Panc1 (cell line): ENCODE results near the gene TMEM131L. TPM values are rescaled to one million over a fixed set of nuclear protein-coding genes. Genes with fewer than 3 reads are reported as not detected.

Experiments used
- ATAC-seq: fragments of 200-7000 bp; cut with Tn5 transposase; 2 replicates; pipeline ENCODE4 v1.9.1; 2020; ENCODE audit warnings: mild to moderate bottlenecking, moderate library complexity
- BruUV-seq: library from RNA; stranded (reverse); fragments of 400-500 nt; replicated peaks from 2 replicates; lab custom pipeline; 2021; lab: Mats Ljungman, UMichigan
- CTCF ChIA-PET: fragments of 300-600 bp; sonication (Branson Sonifier 250); formaldehyde crosslinking; loops from one replicate; lab custom pipeline; 2022; ENCODE audit warnings: antibody characterized with exemption; lab: Charles Lee
- POLR2A ChIA-PET: fragments of 300-600 bp; sonication (Branson Sonifier 250); formaldehyde crosslinking; loops from one replicate; lab custom pipeline; 2022; ENCODE audit warnings: antibody characterized with exemption; lab: Charles Lee
- DNase-seq: peaks from one replicate; pipeline ENCODE4 v3.0.0-alpha.2; 2010; ENCODE audit warnings: low read depth, low spot score
- H3K27ac ChIP-seq: 2 replicates; pipeline ENCODE4 v1.5.1; 2011; ENCODE audit warnings: mild to moderate bottlenecking, low read length, inconsistent platforms
- H3K27me3 ChIP-seq: fragments of 200-500 bp; sonication (Bioruptor generic); 2 replicates; pipeline ENCODE4 v1.6.0; 2014; ENCODE audit warnings: low read length, inconsistent platforms; ENCODE audit not compliant: control insufficient read depth, insufficient read depth
- H3K36me3 ChIP-seq: fragments of 200-500 bp; sonication (Bioruptor generic); 2 replicates; pipeline ENCODE4 v1.5.1; 2014; ENCODE audit warnings: inconsistent platforms, mild to moderate bottlenecking, low read length, moderate library complexity; ENCODE audit not compliant: control insufficient read depth, insufficient read depth
- H3K4me1 ChIP-seq: 2 replicates; pipeline ENCODE4 v1.5.1; 2011; ENCODE audit warnings: inconsistent platforms, mild to moderate bottlenecking, low read length, moderate library complexity; ENCODE audit not compliant: control insufficient read depth, insufficient read depth
- H3K4me3 ChIP-seq, 2 experiments: 2 replicates each; pipeline ENCODE4 v1.5.1; 2011 to 2012; ENCODE audit warnings: low read depth in 2 of 2, low read length in 2 of 2, mild to moderate bottlenecking in 2 of 2, inconsistent platforms in 1 of 2, moderate library complexity in 1 of 2
- H3K9me3 ChIP-seq: fragments of 200-500 bp; sonication (Bioruptor generic); 2 replicates; pipeline ENCODE4 v1.5.1; 2014; ENCODE audit warnings: low read depth, mild to moderate bottlenecking, inconsistent platforms, low read length, moderate library complexity; ENCODE audit not compliant: control insufficient read depth, insufficient read depth
- CTCF ChIP-seq: fragments of 450-650 bp; IDR thresholded peaks from 2 replicates; pipeline ENCODE4 v1.5.1; 2017; ENCODE audit warnings: mild to moderate bottlenecking
- POLR2AphosphoS5 ChIP-seq: IDR thresholded peaks from 2 replicates; pipeline ENCODE4 v1.6.1; 2012; ENCODE audit warnings: mild to moderate bottlenecking, low read depth, low read length, moderate library complexity
- REST ChIP-seq, 2 experiments: IDR thresholded peaks; 2 replicates each; pipeline ENCODE4 v1.6.1; 2011 to 2012; ENCODE audit warnings: low read depth in 2 of 2, control low read depth in 1 of 2, low read length in 1 of 2, mild to moderate bottlenecking in 1 of 2, moderate library complexity in 1 of 2; ENCODE audit not compliant: insufficient read depth in 1 of 2
- SIN3A ChIP-seq: IDR thresholded peaks from 2 replicates; pipeline ENCODE4 v1.6.1; 2012; ENCODE audit warnings: low read depth, mild to moderate bottlenecking, low read length, moderate library complexity, borderline replicate concordance; ENCODE audit not compliant: insufficient read depth
- TCF7L2 ChIP-seq: IDR thresholded peaks from 2 replicates; pipeline ENCODE4 v1.6.1; 2011; ENCODE audit warnings: mild to moderate bottlenecking, low read depth, low read length, inconsistent platforms
- in situ Hi-C: cut with HindIII; loops from 2 replicates; pipeline ENCODE4 v1.10.0; 2016; ENCODE audit warnings: low sequenced_read_pairs, low pct_unique_long_range_greater_than_20kb
- intact Hi-C: fragments of 100-400 bp; cut with micrococcal nuclease; formaldehyde crosslinking; loops from one replicate; pipeline ENCODE4 v1.10.0; 2022; ENCODE audit not compliant: unreplicated experiment
- total RNA-seq: library from RNA; stranded (reverse); gene quantifications from one replicate; pipeline ENCODE4 v1.2.1, GENCODE V29; 2021; ENCODE audit not compliant: unreplicated experiment

The TMEM131L gene
- total RNA-seq, 1 experiment from 2014 or later: 13.5 TPM

GRCh38 chr4:153465615-153466080, 512 bp upstream of the TMEM131L start:
- peaks cover 2% of the 10 kb centered on the region; the same call in 1 of the 2 replicates for H3K36me3 ChIP-seq
- CTCF ChIA-PET: no interaction called here
- POLR2A ChIA-PET: interaction anchor here (0.6 to 0.7 kb wide), 2 partner anchors 73 to 1737 kb away, joined by 3 to 4 read pairs; no protein-coding TSS in a partner anchor
- TF ChIP-seq TCF7L2 (no peak), POLR2AphosphoS5 (no peak), CTCF (peak; percentile 13), REST (IDR thresholded peaks at IDR 0.05; ENCODE audit: insufficient read depth in 1 of 2, low read depth in 2 of 2, low read length in 1 of 2) (peak; percentile 18 to 30; a peak in 1 of 4 replicates), SIN3A (no peak)
- DNase-seq (no peak), ATAC-seq (peak; percentile 57)
- H3K27me3 ChIP-seq: no peaks in the 10 kb centered on the region
- H3K4me1 ChIP-seq: peaks cover 18% of the 10 kb centered on the region
- in situ Hi-C loops: no loop called here
- intact Hi-C loops: no loop called here
- no TSS peak for BruUV-seq
- H3K27ac ChIP-seq: peak overlapping the region; percentile 74
- H3K4me3 ChIP-seq: peak overlapping the region; percentile 57 to 74
- H3K9me3 ChIP-seq: no peaks in the 10 kb centered on the region

- peaks cover 2% of the 10 kb centered on the region; the same call in 1 of the 2 replicates for H3K36me3 ChIP-seq
- BruUV-seq: no TSS peak
- intact Hi-C loops (no loop called here), in situ Hi-C loops (no loop called here)
- DNase-seq: no peak
- ChIA-PET POLR2A (no interaction called here), CTCF (no interaction called here)
- peak overlapping the region; percentile 74 to 75 for H3K4me3 ChIP-seq
- ATAC-seq: peak; percentile 42
- peaks cover 18% of the 10 kb centered on the region for H3K4me1 ChIP-seq
- TF ChIP-seq POLR2AphosphoS5 (no peak), REST (IDR thresholded peaks at IDR 0.05; ENCODE audit: insufficient read depth in 1 of 2, low read depth in 2 of 2, low read length in 1 of 2) (no peak), SIN3A (no peak), TCF7L2 (no peak), CTCF (no peak)
- H3K27me3 ChIP-seq: no peaks in the 10 kb centered on the region
- peak overlapping the region; percentile 65 for H3K27ac ChIP-seq
- H3K9me3 ChIP-seq: no peaks in the 10 kb centered on the region
These were observed 1.1 kb downstream of the TMEM131L start for GRCh38 chr4:153466949-153467896.
